Fibroblast of lung (primary cell): ENCODE measurements around the gene SURF4. TPM values are rescaled to one million over a fixed set of nuclear protein-coding genes. Genes with fewer than 3 reads are reported as not detected.
"Not testable (repeated sequence)": the region's sequence is repeated elsewhere in the genome, so short reads cannot be mapped to it uniquely, and the experiment has no call there.

Experiments used
- DNase-seq, 2 donors: peaks; one replicate each; pipeline versions ENCODE4 v3.0.0 to v3.0.0-alpha.2; 2010; ENCODE audit warnings: low read depth in 2 of 2
- H2AFZ ChIP-seq: 2 replicates; pipeline ENCODE4 v1.5.1; 2012; ENCODE audit warnings: low read length, control low read depth, inconsistent platforms
- H3K27ac ChIP-seq: 2 replicates; pipeline ENCODE4 v1.5.1; 2011; ENCODE audit warnings: low read length, control low read depth; ENCODE audit not compliant: insufficient read depth
- H3K27me3 ChIP-seq: 2 replicates; pipeline ENCODE4 v1.5.1; 2011; ENCODE audit warnings: mild to moderate bottlenecking, low read length; ENCODE audit not compliant: control insufficient read depth, insufficient read depth
- H3K36me3 ChIP-seq: 2 replicates; pipeline ENCODE4 v1.5.1; 2011; ENCODE audit warnings: low read length; ENCODE audit not compliant: control insufficient read depth, insufficient read depth
- H3K4me1 ChIP-seq: 2 replicates; pipeline ENCODE4 v1.5.1; 2011; ENCODE audit warnings: low read length; ENCODE audit not compliant: control insufficient read depth, insufficient read depth; ENCODE audit errors: extremely low read depth
- H3K4me2 ChIP-seq: 2 replicates; pipeline ENCODE4 v1.5.1; 2011; ENCODE audit warnings: low read length, control low read depth; ENCODE audit not compliant: insufficient read depth; ENCODE audit errors: extremely low read depth
- H3K4me3 ChIP-seq, 4 experiments: fragments of 200-600 bp in 1 of 4; sonication (generic) in 1 of 4; replicated peaks in 1 of 4; 2 replicates each; pipeline ENCODE4 v1.5.1; 2011 to 2016; ENCODE audit warnings: low read length in 4 of 4, low read depth in 3 of 4, mild to moderate bottlenecking in 3 of 4, control low read depth in 2 of 4, inconsistent platforms in 1 of 4, mixed read lengths in 1 of 4; ENCODE audit not compliant: insufficient read depth in 1 of 4; ENCODE audit errors: control extremely low read depth in 1 of 4
- H3K79me2 ChIP-seq: 2 replicates; pipeline ENCODE4 v1.5.1; 2012; ENCODE audit warnings: mild to moderate bottlenecking, low read length, inconsistent platforms; ENCODE audit not compliant: control insufficient read depth, insufficient read depth
- H3K9ac ChIP-seq: 2 replicates; pipeline ENCODE4 v1.5.1; 2011; ENCODE audit warnings: mild to moderate bottlenecking, low read length, control low read depth; ENCODE audit not compliant: insufficient read depth
- H3K9me3 ChIP-seq: 2 replicates; pipeline ENCODE4 v1.5.1; 2012; ENCODE audit warnings: low read depth, low read length; ENCODE audit not compliant: control insufficient read depth, insufficient read depth
- H4K20me1 ChIP-seq: 2 replicates; pipeline ENCODE4 v1.5.1; 2011; ENCODE audit warnings: low read length; ENCODE audit not compliant: control insufficient read depth, insufficient read depth; ENCODE audit errors: extremely low read depth
- EZH2 ChIP-seq: IDR thresholded peaks from 2 replicates; pipeline ENCODE4 v1.5.1; 2012; ENCODE audit warnings: low read length, control low read depth, mild to moderate bottlenecking; ENCODE audit errors: missing control alignments
- polyA plus RNA-seq, 2 donors: library from polyadenylated mRNA; depleted of rRNA in 1 of 2; stranded (reverse) in 1 of 2; unstranded in 1 of 2; fragments of >200 nt; gene quantifications; 2 replicates each; pipeline ENCODE4 v1.2.1, GENCODE V29; 2011 to 2012; ENCODE audit warnings: missing spikeins in 1 of 2
- total RNA-seq: library from RNA; depleted of rRNA; stranded (reverse); fragments of >200 nt; gene quantifications from 2 replicates; pipeline ENCODE4 v1.2.1, GENCODE V29; 2014
- TF ChIP-seq, protein P1 (sequence below), 2 donors: IDR thresholded peaks in 1 of 2; conservative IDR thresholded peaks in 1 of 2; 1 replicate in 1 of 2; 2 replicates in 1 of 2; pipeline ENCODE4 v1.5.1; 2011 to 2012; ENCODE audit warnings: low read length in 2 of 2, control low read depth in 1 of 2, inconsistent platforms in 1 of 2, low read depth in 1 of 2, mild to moderate bottlenecking in 1 of 2

The SURF4 gene
- total and polyA plus RNA-seq, 2 donors (not counting 1 experiment from before 2014, with no cell fraction given): 338 to 358 TPM

DNA sequence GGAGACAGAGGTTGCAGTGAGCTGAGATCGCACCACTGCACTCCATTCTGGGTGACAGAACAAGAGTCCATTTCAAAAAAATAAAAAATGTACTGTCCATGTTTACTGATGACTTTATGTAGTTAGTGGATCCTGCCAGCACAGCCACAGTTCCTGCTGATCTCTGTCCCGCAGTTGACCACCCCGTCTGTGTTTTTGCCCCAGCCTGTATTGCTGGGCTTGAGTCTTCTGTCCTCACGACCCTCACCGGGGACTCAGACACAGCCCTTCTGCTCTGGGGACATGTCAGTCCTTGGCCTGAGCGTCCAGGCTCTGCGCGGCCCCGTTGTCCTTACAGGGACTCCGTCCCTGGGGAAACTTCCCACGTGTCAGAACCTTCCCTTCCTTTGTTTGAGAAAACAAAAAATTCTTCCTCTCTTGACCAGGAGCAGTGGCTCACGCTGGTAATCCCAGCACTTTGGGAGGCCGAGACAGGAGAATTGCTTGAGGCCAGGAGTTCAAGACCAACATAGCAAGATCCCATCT lies 54.4 kb downstream of the SURF4 start:
- no peak for DNase-seq
- Histone ChIP-seq H3K4me2 (no peak overlapping the region), H2AFZ (no peak overlapping the region), H4K20me1 (no peaks in the 10 kb centered on the region), H3K27me3 (no peaks in the 10 kb centered on the region), H3K9me3 (no peaks in the 10 kb centered on the region), H3K9ac (no peak overlapping the region), H3K36me3 (no peaks in the 10 kb centered on the region), H3K4me3 (no peak overlapping the region), H3K27ac (no peak overlapping the region), H3K79me2 (no peaks in the 10 kb centered on the region), H3K4me1 (no peaks in the 10 kb centered on the region)
- no peak for TF ChIP-seq EZH2
- TF ChIP-seq, protein P1, sequence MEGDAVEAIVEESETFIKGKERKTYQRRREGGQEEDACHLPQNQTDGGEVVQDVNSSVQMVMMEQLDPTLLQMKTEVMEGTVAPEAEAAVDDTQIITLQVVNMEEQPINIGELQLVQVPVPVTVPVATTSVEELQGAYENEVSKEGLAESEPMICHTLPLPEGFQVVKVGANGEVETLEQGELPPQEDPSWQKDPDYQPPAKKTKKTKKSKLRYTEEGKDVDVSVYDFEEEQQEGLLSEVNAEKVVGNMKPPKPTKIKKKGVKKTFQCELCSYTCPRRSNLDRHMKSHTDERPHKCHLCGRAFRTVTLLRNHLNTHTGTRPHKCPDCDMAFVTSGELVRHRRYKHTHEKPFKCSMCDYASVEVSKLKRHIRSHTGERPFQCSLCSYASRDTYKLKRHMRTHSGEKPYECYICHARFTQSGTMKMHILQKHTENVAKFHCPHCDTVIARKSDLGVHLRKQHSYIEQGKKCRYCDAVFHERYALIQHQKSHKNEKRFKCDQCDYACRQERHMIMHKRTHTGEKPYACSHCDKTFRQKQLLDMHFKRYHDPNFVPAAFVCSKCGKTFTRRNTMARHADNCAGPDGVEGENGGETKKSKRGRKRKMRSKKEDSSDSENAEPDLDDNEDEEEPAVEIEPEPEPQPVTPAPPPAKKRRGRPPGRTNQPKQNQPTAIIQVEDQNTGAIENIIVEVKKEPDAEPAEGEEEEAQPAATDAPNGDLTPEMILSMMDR (conservative IDR thresholded peaks at IDR 0.05 in 1 of 2, IDR thresholded peaks at IDR 0.05 in 1 of 2; ENCODE audit: low read depth in 1 of 2, low read length in 2 of 2): no peak

- H3K9ac ChIP-seq: no peak overlapping the region
- H3K27ac ChIP-seq: no peak overlapping the region
- no peaks in the 10 kb centered on the region for H3K9me3 ChIP-seq
- no peaks in the 10 kb centered on the region for H3K36me3 ChIP-seq
- no peaks in the 10 kb centered on the region for H3K79me2 ChIP-seq
- no peak for DNase-seq
- no peak overlapping the region for H3K4me3 ChIP-seq
- TF ChIP-seq EZH2: no peak
- TF ChIP-seq, protein P1 (conservative IDR thresholded peaks at IDR 0.05 in 1 of 2, IDR thresholded peaks at IDR 0.05 in 1 of 2; ENCODE audit: low read depth in 1 of 2, low read length in 2 of 2): no peak
- no peaks in the 10 kb centered on the region for H4K20me1 ChIP-seq
- H3K4me1 ChIP-seq: no peaks in the 10 kb centered on the region
- no peak overlapping the region for H2AFZ ChIP-seq
- H3K4me2 ChIP-seq: no peak overlapping the region
- H3K27me3 ChIP-seq: no peaks in the 10 kb centered on the region
Measured at GRCh38 chr9:133320421-133320881, 55.4 kb downstream of the SURF4 start.

DNA sequence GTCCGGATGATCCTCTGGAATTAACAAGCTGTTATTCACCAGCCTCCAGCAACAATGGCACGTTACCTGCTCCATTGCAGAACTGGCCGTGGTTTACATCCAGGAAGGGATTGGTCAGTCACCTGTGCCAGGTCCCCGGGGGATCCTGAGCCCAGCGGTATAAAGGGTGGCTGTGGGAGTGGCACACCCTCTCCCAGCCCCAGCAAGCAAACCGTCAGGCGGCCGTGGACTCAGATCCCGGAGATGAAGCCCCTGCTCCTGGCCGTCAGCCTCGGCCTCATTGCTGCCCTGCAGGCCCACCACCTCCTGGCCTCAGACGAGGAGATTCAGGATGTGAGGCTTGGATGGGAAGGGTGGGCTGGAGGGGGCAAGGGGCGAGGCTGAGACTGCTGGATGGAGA lies 58.3 kb downstream of the SURF4 start:
- not testable (repeated sequence) for H2AFZ ChIP-seq, H3K9me3 ChIP-seq, H3K79me2 ChIP-seq, H3K4me2 ChIP-seq, H3K36me3 ChIP-seq, DNase-seq, H3K27ac ChIP-seq, H3K4me3 ChIP-seq, H3K9ac ChIP-seq, H4K20me1 ChIP-seq, H3K4me1 ChIP-seq, H3K27me3 ChIP-seq
